ENCODE measurements around the gene MLLT10.
"Not testable (repeated sequence)": the region's sequence is repeated elsewhere in the genome, so short reads cannot be mapped to it uniquely, and the experiment has no call there.

The MLLT10 gene

DNA sequence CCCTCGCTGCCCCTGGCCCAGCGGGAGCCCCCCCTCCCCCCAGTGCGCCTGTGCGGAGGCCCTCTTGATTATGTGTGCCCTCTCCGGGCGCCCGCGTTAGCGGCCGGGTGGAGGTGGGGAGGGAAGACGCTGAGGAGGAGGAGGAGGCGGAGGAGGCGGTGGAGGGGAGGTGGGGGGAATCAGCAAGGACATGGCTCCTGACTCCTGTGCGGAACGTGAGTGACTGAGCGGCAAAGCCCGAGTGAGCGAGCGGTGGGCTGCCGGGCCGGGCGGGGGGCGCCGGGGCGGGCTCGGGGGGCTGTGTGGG lies 201 bp downstream of the MLLT10 start:
- Histone ChIP-seq H3K4me3 (ENCODE audit: insufficient read length, low read depth) (peak overlapping the region; percentile 80), H3K27me3 (ENCODE audit: insufficient read depth, insufficient read length) (no peaks in the 10 kb centered on the region), H3K4me1 (ENCODE audit: insufficient read depth, insufficient read length) (no peaks in the 10 kb centered on the region), H3K36me3 (ENCODE audit: insufficient read depth, insufficient read length, low read length) (peaks cover 21% of the 10 kb centered on the region), H3K9me3 (ENCODE audit: insufficient read depth, low read length) (no peaks in the 10 kb centered on the region), H3K9ac (ENCODE audit: insufficient read length, low read depth) (peak overlapping the region; percentile 88)
- no peak for DNase-seq (ENCODE audit: low read depth, low spot score)
- TF ChIP-seq ZNF274 (IDR thresholded peaks at IDR 0.05; ENCODE audit: low read depth, low read length) (no peak), SUZ12 (IDR thresholded peaks at IDR 0.05; ENCODE audit: extremely low read depth, insufficient read depth, insufficient read length) (no peak), YY1 (IDR thresholded peaks at IDR 0.05; ENCODE audit: insufficient read depth, insufficient read length) (no peak)

GRCh38 chr10:21534604-21535493 lies 817 bp downstream of the MLLT10 start:
- Histone ChIP-seq H3K9ac (ENCODE audit: insufficient read length, low read depth) (peak overlapping the region; percentile 88), H3K4me3 (ENCODE audit: insufficient read length, low read depth) (peak overlapping the region; percentile 80), H3K27me3 (ENCODE audit: insufficient read depth, insufficient read length) (no peaks in the 10 kb centered on the region), H3K9me3 (ENCODE audit: insufficient read depth, low read length) (no peaks in the 10 kb centered on the region), H3K4me1 (ENCODE audit: insufficient read depth, insufficient read length) (no peaks in the 10 kb centered on the region), H3K36me3 (ENCODE audit: insufficient read depth, insufficient read length, low read length) (peaks cover 25% of the 10 kb centered on the region)
- DNase-seq (ENCODE audit: low read depth, low spot score), result no peak
- TF ChIP-seq YY1 (IDR thresholded peaks at IDR 0.05; ENCODE audit: insufficient read depth, insufficient read length), result no peak
- TF ChIP-seq SUZ12 (IDR thresholded peaks at IDR 0.05; ENCODE audit: extremely low read depth, insufficient read depth, insufficient read length), result no peak
- no peak for TF ChIP-seq ZNF274 (IDR thresholded peaks at IDR 0.05; ENCODE audit: low read depth, low read length)

DNA sequence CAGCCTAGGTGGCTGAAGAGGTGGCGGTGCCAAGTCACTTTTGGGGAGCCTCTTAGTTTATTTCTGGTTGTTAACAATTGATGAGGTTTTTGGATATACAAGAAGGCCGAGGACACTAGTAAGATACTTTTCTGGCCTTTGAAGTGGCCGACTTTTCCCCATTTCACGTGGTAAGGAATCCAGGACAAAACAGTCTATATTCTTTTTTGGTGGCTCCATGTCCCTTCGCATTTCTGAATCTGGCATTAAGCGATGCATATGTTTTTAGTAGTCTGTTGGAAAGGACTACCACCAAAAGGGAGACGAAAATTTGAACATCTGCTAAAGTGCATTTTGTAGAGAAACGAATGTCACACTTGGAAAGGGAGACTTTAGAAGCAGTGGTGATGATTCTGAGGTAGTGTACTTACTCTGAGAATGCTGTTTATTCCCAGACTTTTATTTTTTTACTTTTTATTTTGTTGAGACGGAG lies 1.5 kb downstream of the MLLT10 start:
- peak overlapping the region; percentile 60 for H3K4me3 ChIP-seq (ENCODE audit: insufficient read length, low read depth)
- no peaks in the 10 kb centered on the region for H3K27me3 ChIP-seq (ENCODE audit: insufficient read depth, insufficient read length)
- H3K9me3 ChIP-seq (ENCODE audit: insufficient read depth, low read length), result no peaks in the 10 kb centered on the region
- H3K4me1 ChIP-seq (ENCODE audit: insufficient read depth, insufficient read length), result no peaks in the 10 kb centered on the region
- H3K36me3 ChIP-seq (ENCODE audit: insufficient read depth, insufficient read length, low read length), result peaks cover 31% of the 10 kb centered on the region
- TF ChIP-seq YY1 (IDR thresholded peaks at IDR 0.05; ENCODE audit: insufficient read depth, insufficient read length) (no peak), SUZ12 (IDR thresholded peaks at IDR 0.05; ENCODE audit: extremely low read depth, insufficient read depth, insufficient read length) (no peak), ZNF274 (IDR thresholded peaks at IDR 0.05; ENCODE audit: low read depth, low read length) (no peak)
- DNase-seq (ENCODE audit: low read depth, low spot score), result no peak
- peak overlapping the region; percentile 85 for H3K9ac ChIP-seq (ENCODE audit: insufficient read length, low read depth)

GRCh38 chr10:21535976-21536375 lies 1.9 kb downstream of the MLLT10 start:
- not testable (repeated sequence) for H3K4me1 ChIP-seq (ENCODE audit: insufficient read depth, insufficient read length); DNase-seq (ENCODE audit: low read depth, low spot score); H3K9me3 ChIP-seq (ENCODE audit: insufficient read depth, low read length); H3K27me3 ChIP-seq (ENCODE audit: insufficient read depth, insufficient read length)
- peak overlapping the region; percentile 60 for H3K4me3 ChIP-seq (ENCODE audit: insufficient read length, low read depth)
- peak overlapping the region; percentile 85 for H3K9ac ChIP-seq (ENCODE audit: insufficient read length, low read depth)
- peaks cover 36% of the 10 kb centered on the region for H3K36me3 ChIP-seq (ENCODE audit: insufficient read depth, insufficient read length, low read length)

DNA sequence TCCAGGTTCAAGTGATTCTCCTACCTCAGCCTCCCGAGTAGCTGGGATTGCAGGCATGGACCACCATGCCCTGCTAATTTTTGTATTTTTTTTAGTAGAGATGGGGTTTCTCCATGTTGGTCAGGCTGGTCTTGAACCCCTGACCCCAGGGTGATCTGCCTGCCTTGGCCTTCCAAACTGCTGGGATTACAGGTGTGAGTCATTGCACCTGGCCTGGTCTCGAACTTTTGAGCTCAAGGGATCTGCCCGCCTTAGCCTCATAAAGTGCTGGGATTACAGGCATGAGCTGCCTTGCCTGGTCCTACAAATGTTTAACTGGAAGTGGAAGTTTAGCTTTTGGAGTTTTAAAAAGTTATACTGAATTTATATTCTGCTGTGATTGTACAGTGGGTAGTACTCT lies 2.8 kb downstream of the MLLT10 start:
- Histone ChIP-seq H3K4me1 (ENCODE audit: insufficient read depth, insufficient read length) (no peaks in the 10 kb centered on the region), H3K9me3 (ENCODE audit: insufficient read depth, low read length) (no peaks in the 10 kb centered on the region), H3K4me3 (ENCODE audit: insufficient read length, low read depth) (no peak overlapping the region), H3K36me3 (ENCODE audit: insufficient read depth, insufficient read length, low read length) (peaks cover 44% of the 10 kb centered on the region), H3K27me3 (ENCODE audit: insufficient read depth, insufficient read length) (no peaks in the 10 kb centered on the region), H3K9ac (ENCODE audit: insufficient read length, low read depth) (no peak overlapping the region)
- TF ChIP-seq YY1 (IDR thresholded peaks at IDR 0.05; ENCODE audit: insufficient read depth, insufficient read length) (no peak), ZNF274 (IDR thresholded peaks at IDR 0.05; ENCODE audit: low read depth, low read length) (no peak), SUZ12 (IDR thresholded peaks at IDR 0.05; ENCODE audit: extremely low read depth, insufficient read depth, insufficient read length) (no peak)
- no peak for DNase-seq (ENCODE audit: low read depth, low spot score)

- H3K36me3 ChIP-seq (ENCODE audit: insufficient read depth, insufficient read length, low read length), result peaks cover 77% of the 10 kb centered on the region
- not testable (repeated sequence) for H3K4me1 ChIP-seq (ENCODE audit: insufficient read depth, insufficient read length)
Observed at GRCh38 chr10:21540701-21541100, 6.7 kb downstream of the MLLT10 start.

DNA sequence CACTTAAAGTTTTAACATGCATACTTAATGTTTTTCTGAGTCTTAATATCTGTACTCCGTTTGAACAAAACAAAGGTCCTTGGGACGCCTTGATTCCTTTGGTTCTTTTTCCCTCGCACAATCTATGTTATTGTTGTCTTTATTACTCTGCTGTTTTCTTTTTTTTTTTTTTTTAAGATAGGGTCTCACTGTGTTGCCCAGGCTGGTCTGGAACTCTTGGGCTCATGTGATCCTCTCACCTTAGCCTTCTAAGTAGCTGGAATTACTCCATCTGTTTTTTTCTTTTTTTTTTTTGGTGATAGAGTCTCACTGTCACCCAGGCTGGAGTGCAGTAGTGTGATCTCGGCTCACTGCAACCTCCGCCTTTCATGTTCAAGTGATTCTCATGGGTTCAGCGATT lies 13.2 kb downstream of the MLLT10 start:
- no peak for TF ChIP-seq SUZ12 (IDR thresholded peaks at IDR 0.05; ENCODE audit: extremely low read depth, insufficient read depth, insufficient read length)
- TF ChIP-seq YY1 (IDR thresholded peaks at IDR 0.05; ENCODE audit: insufficient read depth, insufficient read length), result no peak
- no peak for TF ChIP-seq ZNF274 (IDR thresholded peaks at IDR 0.05; ENCODE audit: low read depth, low read length)
- no peak for DNase-seq (ENCODE audit: low read depth, low spot score)
- H3K4me1 ChIP-seq (ENCODE audit: insufficient read depth, insufficient read length), result no peaks in the 10 kb centered on the region
- peaks cover 66% of the 10 kb centered on the region for H3K36me3 ChIP-seq (ENCODE audit: insufficient read depth, insufficient read length, low read length)
- no peak overlapping the region for H3K4me3 ChIP-seq (ENCODE audit: insufficient read length, low read depth)
- H3K9me3 ChIP-seq (ENCODE audit: insufficient read depth, low read length), result no peaks in the 10 kb centered on the region
- H3K9ac ChIP-seq (ENCODE audit: insufficient read length, low read depth), result no peak overlapping the region
- H3K27me3 ChIP-seq (ENCODE audit: insufficient read depth, insufficient read length), result no peaks in the 10 kb centered on the region

More at GRCh38 chr10:21540701-21541100, 6.7 kb downstream of the MLLT10 start:
- not testable (repeated sequence) for H3K9ac ChIP-seq (ENCODE audit: insufficient read length, low read depth); H3K9me3 ChIP-seq (ENCODE audit: insufficient read depth, low read length); DNase-seq (ENCODE audit: low read depth, low spot score); H3K4me3 ChIP-seq (ENCODE audit: insufficient read length, low read depth); H3K27me3 ChIP-seq (ENCODE audit: insufficient read depth, insufficient read length)

All from NT2/D1 (cell line).